ENCODE measurements around the gene SLC16A5. TPM values are rescaled to one million over a fixed set of nuclear protein-coding genes. Genes with fewer than 3 reads are reported as not detected.

Gene SLC16A5
- total RNA-seq, 1 experiment from 2014 or later: 70.2 TPM

GRCh38 chr17:75128694-75129505 lies 41.1 kb downstream of the SLC16A5 start:
- ChIA-PET POLR2A (ENCODE audit: unreplicated experiment) (interaction anchor here (0.7 kb wide), 1 partner anchor 38 kb away, joined by 4 read pairs; no protein-coding TSS in a partner anchor), CTCF (interaction anchor here (0.6 kb wide), 2 partner anchors 24 to 77 kb away, joined by 3 read pairs; no protein-coding TSS in a partner anchor)
- intact Hi-C loops (cut with micrococcal nuclease; ENCODE audit: unreplicated experiment): no loop called here
- Histone ChIP-seq H4K20me1 (ENCODE audit: insufficient read depth) (no peaks in the 10 kb centered on the region; the same call in 1 of the 2 replicates), H3K9me2 (ENCODE audit: insufficient read depth) (no peaks in the 10 kb centered on the region), H2AFZ (no peak overlapping the region), H3F3A (ENCODE audit: insufficient read depth, low read depth) (peaks cover 71% of the 10 kb centered on the region), H3K36me3 (ENCODE audit: low read depth) (no peaks in the 10 kb centered on the region), H3K79me2 (ENCODE audit: low read depth) (peaks cover 41% of the 10 kb centered on the region), H3K27ac (no peak overlapping the region), H3K4me2 (no peak overlapping the region), H3K9me3 (ENCODE audit: insufficient read depth, low read depth) (no peaks in the 10 kb centered on the region), H3K4me1 (replicated peaks; ENCODE audit: insufficient read depth) (peaks cover 39% of the 10 kb centered on the region), H3K4me3 (no peak overlapping the region), H3K27me3 (ENCODE audit: insufficient read depth, low read depth) (no peaks in the 10 kb centered on the region)
- TF ChIP-seq, protein P1, sequence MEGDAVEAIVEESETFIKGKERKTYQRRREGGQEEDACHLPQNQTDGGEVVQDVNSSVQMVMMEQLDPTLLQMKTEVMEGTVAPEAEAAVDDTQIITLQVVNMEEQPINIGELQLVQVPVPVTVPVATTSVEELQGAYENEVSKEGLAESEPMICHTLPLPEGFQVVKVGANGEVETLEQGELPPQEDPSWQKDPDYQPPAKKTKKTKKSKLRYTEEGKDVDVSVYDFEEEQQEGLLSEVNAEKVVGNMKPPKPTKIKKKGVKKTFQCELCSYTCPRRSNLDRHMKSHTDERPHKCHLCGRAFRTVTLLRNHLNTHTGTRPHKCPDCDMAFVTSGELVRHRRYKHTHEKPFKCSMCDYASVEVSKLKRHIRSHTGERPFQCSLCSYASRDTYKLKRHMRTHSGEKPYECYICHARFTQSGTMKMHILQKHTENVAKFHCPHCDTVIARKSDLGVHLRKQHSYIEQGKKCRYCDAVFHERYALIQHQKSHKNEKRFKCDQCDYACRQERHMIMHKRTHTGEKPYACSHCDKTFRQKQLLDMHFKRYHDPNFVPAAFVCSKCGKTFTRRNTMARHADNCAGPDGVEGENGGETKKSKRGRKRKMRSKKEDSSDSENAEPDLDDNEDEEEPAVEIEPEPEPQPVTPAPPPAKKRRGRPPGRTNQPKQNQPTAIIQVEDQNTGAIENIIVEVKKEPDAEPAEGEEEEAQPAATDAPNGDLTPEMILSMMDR (conservative IDR thresholded peaks at IDR 0.05): no peak
- no peak for TF ChIP-seq EZH2 (IDR thresholded peaks at IDR 0.05; ENCODE audit: low read depth)
- no peak for DNase-seq
- BruUV-seq (replicated peaks): no TSS peak

DNA sequence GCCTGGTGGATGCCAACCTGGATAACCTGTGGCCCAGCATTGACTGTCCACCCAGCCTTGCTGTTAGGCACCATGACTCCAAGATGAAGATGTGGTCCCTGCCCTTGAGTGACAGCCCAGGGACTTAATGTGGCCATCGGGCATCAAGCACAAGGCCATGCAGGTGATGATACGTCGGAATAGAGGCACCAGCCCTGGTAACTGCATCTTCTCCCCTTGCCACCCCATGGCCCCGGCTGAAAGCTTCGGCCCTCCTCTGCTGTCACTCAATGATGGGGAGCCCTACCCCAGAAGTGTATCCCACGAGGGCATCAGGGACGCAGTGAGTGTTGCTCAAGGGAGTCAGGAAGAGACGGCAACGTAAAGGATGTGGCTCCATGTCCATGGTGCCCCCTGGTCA lies 41.8 kb downstream of the SLC16A5 start:
- no peak overlapping the region for H2AFZ ChIP-seq
- TF ChIP-seq, protein P1 (conservative IDR thresholded peaks at IDR 0.05): no peak
- TF ChIP-seq EZH2 (IDR thresholded peaks at IDR 0.05; ENCODE audit: low read depth): no peak
- peaks cover 41% of the 10 kb centered on the region for H3K79me2 ChIP-seq (ENCODE audit: low read depth)
- H3K27ac ChIP-seq: no peak overlapping the region
- BruUV-seq (replicated peaks): no TSS peak
- H3F3A ChIP-seq (ENCODE audit: insufficient read depth, low read depth): peaks cover 73% of the 10 kb centered on the region
- no peaks in the 10 kb centered on the region for H3K9me2 ChIP-seq (ENCODE audit: insufficient read depth)
- ChIA-PET CTCF (no interaction called here), POLR2A (ENCODE audit: unreplicated experiment) (interaction anchor here (0.6 kb wide), 1 partner anchor 59 kb away, joined by 3 read pairs; no protein-coding TSS in a partner anchor)
- no peaks in the 10 kb centered on the region for H3K9me3 ChIP-seq (ENCODE audit: insufficient read depth, low read depth)
- DNase-seq: no peak
- H3K27me3 ChIP-seq (ENCODE audit: insufficient read depth, low read depth): no peaks in the 10 kb centered on the region
- intact Hi-C loops (cut with micrococcal nuclease; ENCODE audit: unreplicated experiment): no loop called here
- H3K4me1 ChIP-seq (replicated peaks; ENCODE audit: insufficient read depth): peaks cover 39% of the 10 kb centered on the region
- H3K4me2 ChIP-seq: no peak overlapping the region
- H3K4me3 ChIP-seq: no peak overlapping the region
- no peaks in the 10 kb centered on the region for H3K36me3 ChIP-seq (ENCODE audit: low read depth)
- no peaks in the 10 kb centered on the region; the same call in 1 of the 2 replicates for H4K20me1 ChIP-seq (ENCODE audit: insufficient read depth)

DNA sequence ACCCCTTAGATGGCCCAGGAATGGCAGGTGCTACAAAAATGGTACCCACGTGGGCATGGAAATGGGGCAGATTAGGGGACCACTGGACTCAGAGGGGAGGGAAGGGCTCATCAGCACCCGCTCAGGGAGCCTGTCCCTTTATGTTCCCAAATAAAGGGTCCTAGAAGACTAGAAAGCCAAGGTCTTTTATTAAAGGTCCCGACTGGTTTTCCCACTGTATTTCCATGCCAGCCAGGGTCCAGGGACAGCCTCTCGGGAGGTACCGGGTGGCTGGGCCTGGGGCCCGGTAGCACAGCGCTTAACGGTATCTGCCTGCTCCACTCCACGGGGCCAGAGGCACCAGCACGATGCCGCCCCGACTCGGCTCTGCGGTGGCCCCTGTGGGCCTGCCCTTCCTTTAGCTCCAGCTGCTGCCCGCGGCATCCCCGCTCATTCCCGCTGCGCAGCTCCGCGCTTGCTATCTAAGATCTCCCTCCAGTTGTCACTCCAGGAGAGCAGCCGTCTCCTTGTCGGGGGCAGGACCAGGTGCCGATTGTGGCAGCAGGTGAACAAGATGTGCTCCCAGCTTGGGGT lies 42.4 kb downstream of the SLC16A5 start:
- no peaks in the 10 kb centered on the region for H3K9me2 ChIP-seq (ENCODE audit: insufficient read depth)
- no peaks in the 10 kb centered on the region for H3K9me3 ChIP-seq (ENCODE audit: insufficient read depth, low read depth)
- ChIA-PET CTCF (interaction anchor here (0.6 to 1.5 kb wide), 2 partner anchors 16 to 120 kb away, joined by 8 to 18 read pairs; no protein-coding TSS in a partner anchor), POLR2A (ENCODE audit: unreplicated experiment) (interaction anchor here (0.5 to 0.6 kb wide), 2 partner anchors 25 to 59 kb away, joined by 3 read pairs; no protein-coding TSS in a partner anchor)
- H2AFZ ChIP-seq: no peak overlapping the region
- no peaks in the 10 kb centered on the region; the same call in 1 of the 2 replicates for H4K20me1 ChIP-seq (ENCODE audit: insufficient read depth)
- H3K36me3 ChIP-seq (ENCODE audit: low read depth): no peaks in the 10 kb centered on the region
- DNase-seq: no peak
- no peak for TF ChIP-seq EZH2 (IDR thresholded peaks at IDR 0.05; ENCODE audit: low read depth)
- TF ChIP-seq, protein P1 (conservative IDR thresholded peaks at IDR 0.05): no peak
- peak overlapping the region; percentile 74 for H3K4me2 ChIP-seq
- H3K27me3 ChIP-seq (ENCODE audit: insufficient read depth, low read depth): no peaks in the 10 kb centered on the region
- H3K27ac ChIP-seq: no peak overlapping the region
- peaks cover 38% of the 10 kb centered on the region for H3K79me2 ChIP-seq (ENCODE audit: low read depth)
- peaks cover 72% of the 10 kb centered on the region for H3F3A ChIP-seq (ENCODE audit: insufficient read depth, low read depth)
- no TSS peak for BruUV-seq (replicated peaks)
- H3K4me1 ChIP-seq (replicated peaks; ENCODE audit: insufficient read depth): peaks cover 33% of the 10 kb centered on the region
- peak overlapping the region; percentile 95 for H3K4me3 ChIP-seq
- intact Hi-C loops (cut with micrococcal nuclease; ENCODE audit: unreplicated experiment): no loop called here

All from PC-9 (cell line).